IPS-18c (cell line): ENCODE measurements around the gene ZER1.
"Not testable (repeated sequence)": the region's sequence is repeated elsewhere in the genome, so short reads cannot be mapped to it uniquely, and the experiment has no call there.

Source experiments
- H3K4me3 ChIP-seq: 2 replicates; pipeline ENCODE4 v1.7.0; 2013; ENCODE audit warnings: low read depth, mild to moderate bottlenecking, low read length, moderate library complexity; ENCODE audit not compliant: insufficient read depth
- H3K9me3 ChIP-seq: one replicate; pipeline ENCODE4 v1.6.1; 2013; ENCODE audit warnings: mild to moderate bottlenecking, low read length, moderate library complexity; ENCODE audit not compliant: control insufficient read depth, insufficient read depth

ZER1 gene

DNA sequence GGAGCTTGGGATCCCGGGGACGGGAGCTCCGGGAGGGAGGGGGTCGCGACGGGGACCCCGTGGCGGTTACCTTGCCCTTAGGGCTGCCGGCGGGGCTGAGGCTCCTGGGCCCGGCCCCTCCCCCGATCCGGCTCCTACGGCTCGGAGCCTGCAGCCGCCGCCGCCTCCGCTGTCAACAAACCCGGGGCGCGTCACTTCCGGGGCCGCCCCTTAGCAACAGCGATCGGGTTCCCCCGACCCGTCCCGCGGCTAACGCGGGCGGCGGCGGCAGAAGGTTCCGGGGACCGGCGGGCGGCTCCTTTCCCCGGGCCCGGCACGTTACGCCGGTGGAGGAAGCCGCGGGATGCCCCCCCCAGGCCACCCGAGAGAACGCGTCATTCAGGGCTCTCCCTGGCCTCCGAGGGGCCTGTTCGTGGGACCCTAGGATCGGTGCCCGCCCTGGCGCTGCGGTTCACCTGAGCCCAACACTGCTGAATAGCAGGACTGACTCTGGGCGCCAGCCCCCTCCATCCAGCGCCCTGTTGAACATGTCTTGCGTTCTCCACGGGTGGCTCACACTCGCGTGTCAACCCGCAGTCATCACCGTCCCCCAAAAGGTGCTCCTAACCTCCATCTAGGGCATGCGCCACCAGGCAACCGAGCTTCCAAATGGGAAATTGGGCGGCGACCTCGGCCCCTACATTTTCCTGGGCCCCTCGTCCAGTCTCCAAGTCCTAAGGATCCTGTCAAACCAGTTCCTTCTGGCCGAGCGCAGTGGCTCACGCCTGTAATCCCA, at the start of gene ZER1:
ZER1 (minus strand) TSS at position 183 of the 775 bp plus-strand sequence. CDS start 16,362 bp downstream, outside the sequence.
- no peaks in the 10 kb centered on the region for H3K9me3 ChIP-seq
- peak within 1 kb of the TSS; percentile 84 for H3K4me3 ChIP-seq

DNA sequence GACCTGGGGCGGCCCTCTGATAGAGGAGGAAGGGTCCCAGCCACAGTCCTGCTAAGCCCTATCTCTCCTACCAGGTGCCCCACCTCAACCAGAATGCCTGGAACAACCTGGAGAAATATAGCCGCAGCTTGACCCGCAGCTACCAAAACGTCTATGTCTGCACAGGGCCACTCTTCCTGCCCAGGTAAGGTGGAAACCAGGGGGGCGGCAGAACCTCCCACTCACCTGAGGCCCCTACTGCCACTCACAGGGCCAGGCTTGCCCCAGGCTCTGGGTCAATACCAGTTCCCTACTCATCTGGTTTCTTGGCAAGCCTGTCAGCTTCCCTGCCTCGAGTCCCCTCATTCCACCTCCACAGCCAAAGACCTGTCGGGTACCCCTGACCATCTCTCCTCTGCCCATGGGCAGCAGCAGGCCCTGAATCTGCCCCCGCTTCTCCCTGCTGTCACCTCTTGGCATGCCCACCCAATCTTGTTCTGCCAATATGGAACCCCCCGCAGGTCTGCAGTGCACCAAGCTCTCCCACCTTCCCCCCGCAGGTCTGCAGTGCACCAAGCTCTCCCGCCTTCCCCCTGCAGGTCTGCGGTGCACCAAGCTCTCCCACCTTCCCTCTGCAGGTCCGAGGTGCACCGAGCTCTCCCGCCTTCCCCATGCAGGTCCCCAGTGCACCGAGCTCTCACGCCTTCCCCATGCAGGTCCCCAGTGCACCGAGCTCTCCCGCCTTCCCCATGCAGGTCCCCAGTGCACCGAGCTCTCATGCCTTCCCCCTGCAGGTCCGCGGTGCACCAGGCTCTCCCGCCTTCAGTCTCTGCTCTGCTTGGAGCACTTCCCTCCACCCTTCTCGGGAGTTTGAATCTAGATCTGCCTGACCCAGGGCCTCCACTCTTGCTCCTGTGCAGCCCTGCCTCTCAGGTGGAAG, 49.2 kb upstream of the ZER1 start:
- H3K4me3 ChIP-seq, result no peak overlapping the region
- H3K9me3 ChIP-seq, result no peaks in the 10 kb centered on the region

DNA sequence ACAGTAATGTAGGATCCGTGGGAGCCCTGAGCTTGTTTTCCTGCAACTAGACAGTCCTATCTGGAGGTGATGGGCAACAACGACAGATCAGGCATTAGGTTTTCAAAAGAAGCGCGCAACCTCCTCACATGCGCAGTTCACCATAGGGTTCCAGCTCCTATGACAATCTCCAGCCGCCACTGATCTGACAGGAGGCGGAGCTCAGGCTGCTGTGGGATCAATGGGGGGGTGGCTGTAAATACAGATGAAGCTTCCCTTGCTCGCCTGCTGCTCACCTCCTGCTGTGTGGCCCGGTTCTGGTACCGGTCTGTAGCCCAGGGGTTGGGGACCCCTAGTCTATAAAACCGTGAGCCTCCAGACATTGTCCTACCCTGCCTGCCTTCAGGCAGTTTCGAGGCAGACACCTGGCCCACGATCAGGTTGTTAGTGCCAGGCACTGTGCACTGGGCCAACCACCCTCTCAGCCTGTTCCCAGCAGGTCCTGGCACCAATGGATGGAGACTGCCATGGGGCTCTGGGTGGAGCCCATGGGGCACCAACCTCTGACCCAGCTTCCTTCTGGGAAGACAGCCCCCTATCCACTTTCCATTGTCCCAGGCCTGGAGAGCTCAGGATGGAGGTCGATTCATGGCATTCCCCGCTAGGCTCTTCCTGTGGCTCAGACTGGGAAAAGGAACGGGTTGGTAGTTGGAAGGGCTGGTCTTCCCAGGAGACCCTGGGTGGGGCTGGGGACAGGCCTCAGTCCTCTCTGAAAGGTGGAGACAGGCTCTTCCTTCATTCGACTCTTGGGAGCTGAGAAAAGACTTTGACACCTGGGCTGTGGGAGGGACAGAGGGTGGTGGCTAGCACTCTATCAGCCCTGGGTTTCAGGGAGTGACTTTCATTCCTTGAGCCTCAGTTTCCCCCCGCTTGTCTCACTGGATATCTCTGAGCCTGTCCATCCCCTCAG, 48.3 kb upstream of the ZER1 start:
- no peak overlapping the region for H3K4me3 ChIP-seq

DNA sequence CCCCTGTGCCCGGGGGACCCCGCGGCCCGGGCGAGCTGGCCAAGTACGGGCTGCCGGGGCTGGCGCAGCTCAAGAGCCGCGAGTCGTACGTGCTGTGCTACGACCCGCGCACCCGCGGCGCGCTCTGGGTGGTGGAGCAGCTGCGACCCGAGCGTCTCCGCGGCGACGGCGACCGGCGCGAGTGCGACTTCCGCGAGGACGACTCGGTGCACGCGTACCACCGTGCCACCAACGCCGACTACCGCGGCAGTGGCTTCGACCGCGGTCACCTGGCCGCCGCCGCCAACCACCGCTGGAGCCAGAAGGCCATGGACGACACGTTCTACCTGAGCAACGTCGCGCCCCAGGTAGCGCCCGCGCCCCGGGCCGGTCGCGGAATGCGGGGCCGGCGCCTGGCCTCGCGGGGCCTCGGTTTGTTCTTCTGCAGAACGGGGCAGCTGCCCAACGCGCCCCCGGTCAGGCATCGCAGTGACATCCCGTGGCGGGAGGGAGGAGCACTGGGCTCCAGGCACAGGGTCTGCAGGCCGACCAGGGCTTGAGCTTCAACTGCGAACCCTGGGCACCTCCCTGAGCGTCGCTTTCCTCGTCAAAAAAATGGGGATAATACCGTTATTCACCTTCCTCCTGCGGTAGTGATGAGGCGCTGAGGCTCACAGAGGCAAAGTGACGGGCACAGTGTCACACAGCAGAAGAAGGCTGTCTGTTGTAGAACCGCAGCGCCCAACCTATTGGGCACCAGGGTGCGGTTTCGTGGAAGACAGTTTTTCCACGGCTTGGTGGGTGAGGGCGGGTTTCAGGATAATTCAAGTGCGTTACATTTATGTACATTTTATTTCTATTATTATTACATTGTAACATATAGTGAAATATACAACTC, 47.4 kb upstream of the ZER1 start:
- H3K4me3 ChIP-seq, result peak overlapping the region; percentile 56
- no peaks in the 10 kb centered on the region for H3K9me3 ChIP-seq

More for the DNA sequence above, 48.3 kb upstream of the ZER1 start:
- no peaks in the 10 kb centered on the region for H3K9me3 ChIP-seq

DNA sequence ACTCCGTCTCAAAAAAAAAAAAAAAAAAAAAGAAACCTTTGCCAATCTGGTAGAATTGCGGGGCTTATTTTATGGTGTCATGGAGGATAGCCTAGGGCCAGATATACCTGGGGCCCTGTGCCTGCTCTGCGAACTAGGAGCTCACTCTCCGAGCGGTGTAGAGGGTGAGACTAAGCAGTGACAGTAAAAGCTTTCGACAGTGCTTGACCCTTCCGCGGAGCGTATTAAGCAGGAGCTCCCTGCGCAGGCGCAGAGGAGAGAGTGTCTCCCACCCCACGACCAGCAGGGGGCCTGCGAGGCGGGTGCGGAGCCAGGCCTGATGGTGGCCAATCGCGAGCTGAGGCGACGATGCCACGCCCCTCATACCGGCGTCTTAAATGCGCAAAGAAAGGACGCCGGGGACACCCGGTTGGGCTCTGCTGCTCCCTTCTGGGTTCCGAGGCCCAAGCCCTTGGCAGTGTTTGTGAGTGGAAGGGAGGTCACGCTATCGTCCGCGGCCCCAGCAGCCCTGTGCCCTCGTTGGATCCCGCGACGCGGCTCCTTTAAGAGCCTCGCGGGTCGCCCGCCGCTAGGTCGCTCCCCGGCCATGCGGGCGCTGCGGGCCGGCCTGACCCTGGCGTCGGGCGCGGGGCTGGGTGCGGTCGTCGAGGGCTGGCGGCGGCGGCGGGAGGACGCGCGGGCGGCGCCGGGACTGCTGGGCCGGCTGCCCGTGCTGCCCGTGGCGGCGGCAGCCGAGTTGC, 46.5 kb upstream of the ZER1 start, which contains the start of gene ENDOG:
ENDOG (plus strand) TSS at position 402 of the 740 bp plus-strand sequence; CDS start at position 587, 185 bp downstream.
- H3K9me3 ChIP-seq, result no peaks in the 10 kb centered on the region
- peak within 1 kb of the TSS; percentile 56 for H3K4me3 ChIP-seq

DNA sequence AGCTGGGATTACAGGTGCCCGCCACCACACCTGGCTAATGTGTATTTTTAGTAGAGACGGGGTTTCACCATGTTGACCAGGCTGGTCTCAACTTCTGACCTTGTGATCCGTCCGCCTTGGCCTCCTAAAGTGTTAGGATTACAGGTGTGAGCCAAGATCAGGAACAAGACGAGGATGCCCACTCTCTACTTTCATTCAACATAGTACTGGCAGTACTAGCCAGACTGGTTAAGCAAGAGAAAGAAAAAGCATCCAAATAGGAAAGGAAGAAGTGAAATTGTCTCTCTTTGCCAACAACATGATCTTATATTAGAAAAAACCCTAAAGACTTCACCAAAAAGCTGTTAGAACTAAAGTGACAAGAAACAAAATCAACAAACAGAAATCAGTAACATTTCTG, 39.1 kb upstream of the ZER1 start:
- H3K4me3 ChIP-seq, result no peak overlapping the region
- H3K9me3 ChIP-seq, result no peaks in the 10 kb centered on the region

DNA sequence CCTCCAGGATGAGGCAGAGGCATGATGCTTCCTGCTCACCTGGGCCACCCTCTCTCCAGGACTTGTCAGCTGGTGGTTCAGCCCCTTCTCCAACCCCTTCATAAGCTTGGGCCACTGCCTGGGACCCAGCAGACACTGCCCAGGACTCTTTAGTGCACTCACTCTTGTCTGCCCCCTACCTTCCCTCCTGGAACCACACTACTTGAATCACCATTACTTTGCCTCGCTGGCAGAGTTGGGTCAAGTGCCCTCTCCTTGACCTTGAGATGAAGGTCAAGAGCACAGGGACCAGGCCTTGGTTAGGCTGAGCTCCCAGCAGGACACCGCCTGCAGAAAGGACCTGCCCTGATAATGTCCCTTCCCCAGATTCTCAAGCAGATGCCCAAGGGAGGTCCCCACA, 38.1 kb upstream of the ZER1 start:
- Histone ChIP-seq H3K4me3 (no peak overlapping the region), H3K9me3 (no peaks in the 10 kb centered on the region)

DNA sequence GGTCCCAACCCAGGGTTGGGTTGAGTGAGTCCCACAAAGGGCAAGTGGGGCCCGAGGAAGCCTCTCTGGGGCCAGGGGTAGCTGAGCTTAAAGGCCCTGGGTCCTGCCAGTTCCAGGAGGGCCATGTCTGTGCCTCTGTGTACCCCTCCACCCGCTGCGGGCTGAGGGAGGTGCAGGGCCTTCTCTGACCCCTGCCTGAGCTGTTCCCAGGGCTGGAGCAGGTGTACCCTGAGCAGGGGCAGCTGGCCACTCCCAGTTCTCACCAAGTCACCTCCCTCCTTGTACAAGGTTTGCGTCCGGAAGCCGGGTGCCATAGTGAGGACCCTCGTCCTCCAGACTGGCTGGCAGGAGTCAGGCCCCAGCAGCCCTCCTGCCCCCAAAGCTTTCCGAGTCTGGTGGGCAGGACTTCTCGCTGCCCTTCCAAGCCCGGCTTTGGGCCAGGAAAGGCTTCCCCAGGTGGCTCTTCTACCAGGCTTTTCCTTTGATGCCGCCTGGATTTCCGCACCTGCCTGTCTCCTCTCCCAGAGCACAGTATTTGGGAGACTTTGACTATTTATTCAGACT, 37.4 kb upstream of the ZER1 start:
- Histone ChIP-seq H3K9me3 (no peaks in the 10 kb centered on the region), H3K4me3 (no peak overlapping the region)

DNA sequence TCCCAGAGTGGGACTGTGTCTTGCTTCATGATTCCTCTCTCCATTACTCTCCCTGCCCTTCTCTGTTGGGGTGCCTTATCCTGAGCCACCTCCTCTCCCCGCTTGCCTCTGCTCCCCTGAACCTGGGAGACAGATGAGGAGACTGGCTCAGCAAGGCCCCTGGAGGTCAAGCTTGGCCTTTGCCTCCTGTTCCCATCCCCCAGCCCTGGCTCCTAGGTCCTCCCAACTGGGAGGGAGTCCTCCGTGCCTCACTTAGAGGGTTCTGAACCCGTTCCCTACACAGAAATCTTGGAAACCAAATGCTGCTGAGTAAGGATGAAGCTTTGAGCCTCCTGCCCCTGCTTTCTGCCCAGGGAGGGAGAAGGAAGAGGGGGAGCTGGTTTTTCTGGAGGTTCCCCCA, 36.8 kb upstream of the ZER1 start:
- Histone ChIP-seq H3K4me3 (no peak overlapping the region), H3K9me3 (no peaks in the 10 kb centered on the region)

DNA sequence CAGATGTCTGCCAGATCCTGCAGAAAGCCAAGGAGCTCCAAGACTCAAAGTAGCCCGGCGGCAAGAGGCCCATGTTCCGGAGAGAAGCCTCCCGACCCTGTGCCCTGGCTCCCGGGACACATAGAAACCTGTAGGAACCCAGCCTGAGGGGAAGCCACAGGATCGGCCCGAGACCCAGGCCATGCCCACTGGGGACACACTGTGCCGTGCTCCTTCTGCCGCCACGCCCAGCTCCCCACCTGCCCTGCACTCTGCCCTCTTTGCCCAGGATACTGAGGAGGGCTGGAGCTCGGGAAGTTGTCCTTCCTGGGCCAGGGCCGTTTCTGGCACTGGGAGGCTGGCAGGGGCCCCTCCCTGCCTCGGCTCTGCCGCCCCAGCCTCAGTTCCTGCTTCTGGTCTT, 36.1 kb upstream of the ZER1 start:
- Histone ChIP-seq H3K4me3 (no peak overlapping the region), H3K9me3 (no peaks in the 10 kb centered on the region)

DNA sequence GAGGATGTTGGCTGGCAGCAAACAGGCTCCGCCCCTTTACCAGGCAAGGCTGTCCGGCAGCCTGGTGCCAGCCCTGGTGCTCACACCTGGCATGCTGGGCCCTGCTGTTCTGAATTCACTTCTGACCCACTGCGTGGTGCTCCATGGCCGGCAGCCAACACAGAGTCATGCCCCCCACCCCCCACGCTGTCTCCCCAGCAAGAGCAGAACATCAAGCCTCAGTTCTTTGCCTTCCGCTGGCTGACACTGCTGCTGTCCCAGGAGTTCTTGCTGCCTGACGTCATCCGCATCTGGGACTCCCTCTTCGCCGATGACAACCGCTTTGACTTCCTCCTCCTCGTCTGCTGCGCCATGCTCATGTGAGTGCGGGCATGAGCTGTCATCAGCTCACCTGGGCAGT, 33.9 kb upstream of the ZER1 start:
- Histone ChIP-seq H3K9me3 (no peaks in the 10 kb centered on the region), H3K4me3 (no peak overlapping the region)

DNA sequence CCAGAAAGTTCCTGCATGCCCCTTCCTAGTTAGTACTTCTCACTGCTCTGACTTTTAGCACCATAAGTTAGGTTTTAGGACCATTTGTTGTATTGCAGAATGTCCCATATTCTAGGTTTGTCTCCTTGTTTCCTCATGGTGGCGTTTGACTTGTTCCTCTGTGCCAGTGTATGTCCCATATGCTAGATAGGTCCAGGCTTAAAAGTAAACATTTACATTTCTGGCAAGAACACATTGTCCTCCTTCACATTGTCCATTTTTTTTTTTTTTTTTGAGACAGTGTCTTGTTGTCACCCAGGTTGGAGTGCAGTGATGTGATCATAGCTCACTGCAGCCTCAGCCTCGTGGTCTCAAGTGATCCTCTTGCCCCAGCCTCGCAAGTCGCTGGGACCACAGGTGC, 30.8 kb upstream of the ZER1 start:
- H3K4me3 ChIP-seq, result no peak overlapping the region
- no peaks in the 10 kb centered on the region for H3K9me3 ChIP-seq

DNA sequence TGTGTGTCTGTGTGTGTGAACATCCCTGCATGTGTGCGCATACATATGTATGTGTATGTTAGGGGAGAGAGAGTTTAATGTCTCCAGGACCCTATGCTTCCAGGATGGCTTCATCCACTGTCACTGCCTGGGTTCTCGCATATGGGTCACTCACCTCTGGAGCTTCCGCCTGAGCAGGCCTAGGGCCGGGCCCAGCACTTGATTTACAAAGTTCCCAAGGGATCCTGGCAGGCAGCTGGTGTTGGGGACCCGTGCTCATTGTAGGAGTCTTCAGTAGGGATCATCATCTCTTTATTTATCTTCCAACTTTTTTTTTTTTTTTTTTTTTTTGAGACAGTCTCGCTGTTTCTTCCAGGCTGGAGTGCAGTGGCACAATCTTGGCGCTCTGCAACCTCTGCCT, 28.3 kb upstream of the ZER1 start:
- Histone ChIP-seq H3K9me3 (no peaks in the 10 kb centered on the region), H3K4me3 (no peak overlapping the region)

DNA sequence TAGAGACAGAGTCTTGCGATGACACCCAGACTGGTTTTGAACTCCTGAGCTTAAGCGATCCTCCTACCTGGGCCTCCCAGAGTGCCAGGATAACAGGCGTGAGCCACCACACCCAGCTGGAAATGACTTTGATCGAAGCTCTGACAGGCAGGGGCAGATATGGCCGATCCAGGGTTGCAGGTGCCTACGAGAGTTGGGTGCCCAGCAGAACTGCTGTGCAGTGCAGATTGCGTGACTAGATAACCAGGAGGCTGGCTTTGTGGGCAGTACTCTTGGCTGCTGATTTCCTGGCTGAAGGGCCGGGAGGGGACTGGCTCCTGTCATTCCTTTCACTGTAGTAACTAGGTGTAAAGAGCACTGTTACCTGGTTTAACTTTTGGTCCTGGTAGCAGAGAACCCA, 27.2 kb upstream of the ZER1 start:
- Histone ChIP-seq H3K9me3 (no peaks in the 10 kb centered on the region), H3K4me3 (no peak overlapping the region)

DNA sequence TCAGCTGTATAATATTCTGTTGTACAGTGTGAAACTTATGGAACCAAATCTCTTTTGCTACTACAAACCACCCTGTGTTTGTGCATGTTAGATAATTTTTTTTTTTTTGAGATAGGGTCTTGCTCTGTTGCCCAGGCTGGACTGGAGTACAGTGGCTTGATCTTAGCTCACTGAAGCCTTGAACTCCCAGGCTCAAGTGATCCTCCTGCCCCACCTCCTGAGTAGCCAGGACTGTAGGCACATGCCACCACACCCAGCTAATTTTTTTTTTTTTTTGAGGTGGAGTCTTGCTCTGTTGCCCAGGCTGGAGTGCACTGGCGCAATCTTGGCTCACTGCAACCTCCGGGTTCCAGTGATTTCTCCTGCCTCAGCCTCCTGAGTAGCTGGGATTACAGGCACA, 23.2 kb upstream of the ZER1 start:
- not testable (repeated sequence) for H3K9me3 ChIP-seq, H3K4me3 ChIP-seq
